HFFc6 (cell line): Measurements from ENCODE around the gene ARSB. TPM values are rescaled to one million over a fixed set of nuclear protein-coding genes. Genes with fewer than 3 reads are reported as not detected.

ENCODE experiments used
- DNase-seq: peaks from one replicate; pipeline ENCODE4 v3.0.0-alpha.2; 2018
- H3K27ac Mint-ChIP-seq: 2 replicates; pipeline ENCODE4 v1.8.0; 2020; ENCODE audit warnings: mild to moderate bottlenecking, mixed read lengths
- H3K27me3 Mint-ChIP-seq: 2 replicates; pipeline ENCODE4 v1.8.0; 2021; ENCODE audit warnings: mild to moderate bottlenecking, moderate library complexity, mixed read lengths; ENCODE audit not compliant: insufficient read depth
- H3K36me3 Mint-ChIP-seq: 2 replicates; pipeline ENCODE4 v1.8.0; 2021; ENCODE audit warnings: low read depth, mixed read lengths
- H3K4me1 Mint-ChIP-seq: 2 replicates; pipeline ENCODE4 v1.8.0; 2020; ENCODE audit warnings: low read depth, mixed read lengths
- H3K4me3 Mint-ChIP-seq: 2 replicates; pipeline ENCODE4 v1.8.0; 2020; ENCODE audit warnings: mild to moderate bottlenecking, moderate library complexity, mixed read lengths
- H3K9me3 Mint-ChIP-seq: 2 replicates; pipeline ENCODE4 v1.8.0; 2020; ENCODE audit warnings: mild to moderate bottlenecking, mixed read lengths
- total RNA-seq, 6 experiments: library from RNA; stranded (reverse); fragmentation: NEBNext Ultra II Directional; extraction: Animal tissue kit (Norgen Biotek cat#: 25700); gene quantifications; 2 replicates in 1 of 6; 3 replicates in 5 of 6; pipeline ENCODE4 v1.2.3, GENCODE V29; 2021
- TF ChIP-seq, protein P1 (sequence below): fragments of 200-600 bp; sonication (generic); IDR thresholded peaks from 2 replicates; pipeline ENCODE4 v1.5.0; 2021; ENCODE audit warnings: antibody characterized with exemption, mild to moderate bottlenecking

Gene ARSB
- total RNA-seq, 6 experiments from 2014 or later = 24.4 to 32.7 (median 27.8) TPM

DNA sequence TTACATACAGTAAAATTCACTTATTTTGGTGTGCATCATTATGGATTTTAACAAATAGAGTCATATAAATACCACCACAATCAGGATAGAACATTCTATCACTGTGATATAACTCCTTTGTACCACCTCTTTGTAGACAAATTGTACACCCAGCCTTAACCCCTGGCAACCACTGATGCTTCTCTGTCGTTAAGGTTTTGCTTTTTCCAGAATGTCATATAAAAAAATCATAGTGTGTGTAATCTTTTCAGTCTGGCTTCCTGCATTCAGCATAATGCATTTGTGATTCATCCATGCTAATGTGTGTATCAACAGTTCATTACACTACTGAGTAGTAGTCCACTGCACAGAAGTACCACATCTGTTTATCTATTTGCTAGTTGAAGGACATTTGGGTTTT lies 81.2 kb downstream of the ARSB start:
- H3K36me3 Mint-ChIP-seq = no peaks in the 10 kb centered on the region

DNA sequence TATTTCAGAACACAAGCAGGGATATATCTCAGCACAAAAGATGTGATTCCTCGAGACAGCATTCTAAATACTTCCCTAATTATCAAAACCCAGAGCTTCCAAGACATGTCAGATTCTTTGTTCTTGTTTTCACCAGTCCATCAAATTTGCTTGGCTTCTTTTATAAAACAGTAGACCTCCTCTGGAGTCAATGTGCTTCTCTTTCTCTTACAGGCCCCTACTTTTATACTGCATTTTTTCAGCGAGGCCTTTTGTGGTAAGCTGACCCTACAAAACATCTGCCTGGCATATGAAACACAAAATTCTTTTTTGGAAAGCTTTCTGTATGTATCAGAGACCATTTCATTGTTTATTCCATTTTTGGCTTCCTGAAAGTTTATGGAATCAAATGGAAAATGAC lies 81.8 kb downstream of the ARSB start:
- TF ChIP-seq, protein P1, sequence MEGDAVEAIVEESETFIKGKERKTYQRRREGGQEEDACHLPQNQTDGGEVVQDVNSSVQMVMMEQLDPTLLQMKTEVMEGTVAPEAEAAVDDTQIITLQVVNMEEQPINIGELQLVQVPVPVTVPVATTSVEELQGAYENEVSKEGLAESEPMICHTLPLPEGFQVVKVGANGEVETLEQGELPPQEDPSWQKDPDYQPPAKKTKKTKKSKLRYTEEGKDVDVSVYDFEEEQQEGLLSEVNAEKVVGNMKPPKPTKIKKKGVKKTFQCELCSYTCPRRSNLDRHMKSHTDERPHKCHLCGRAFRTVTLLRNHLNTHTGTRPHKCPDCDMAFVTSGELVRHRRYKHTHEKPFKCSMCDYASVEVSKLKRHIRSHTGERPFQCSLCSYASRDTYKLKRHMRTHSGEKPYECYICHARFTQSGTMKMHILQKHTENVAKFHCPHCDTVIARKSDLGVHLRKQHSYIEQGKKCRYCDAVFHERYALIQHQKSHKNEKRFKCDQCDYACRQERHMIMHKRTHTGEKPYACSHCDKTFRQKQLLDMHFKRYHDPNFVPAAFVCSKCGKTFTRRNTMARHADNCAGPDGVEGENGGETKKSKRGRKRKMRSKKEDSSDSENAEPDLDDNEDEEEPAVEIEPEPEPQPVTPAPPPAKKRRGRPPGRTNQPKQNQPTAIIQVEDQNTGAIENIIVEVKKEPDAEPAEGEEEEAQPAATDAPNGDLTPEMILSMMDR = no peak
- Mint-ChIP-seq H3K9me3 (no peaks in the 10 kb centered on the region), H3K4me3 (no peak overlapping the region), H3K36me3 (no peaks in the 10 kb centered on the region), H3K27ac (no peak overlapping the region), H3K4me1 (peaks cover 47% of the 10 kb centered on the region), H3K27me3 (peaks cover 2% of the 10 kb centered on the region; the same call in 1 of the 2 replicates)
- no peak for DNase-seq

More for the DNA sequence above, 81.2 kb downstream of the ARSB start:
- no peak overlapping the region for H3K27ac Mint-ChIP-seq
- no peaks in the 10 kb centered on the region for H3K9me3 Mint-ChIP-seq
- peaks cover 2% of the 10 kb centered on the region; the same call in 1 of the 2 replicates for H3K27me3 Mint-ChIP-seq
- no peak overlapping the region for H3K4me3 Mint-ChIP-seq
- DNase-seq = peak; percentile 16
- TF ChIP-seq, protein P1 = no peak
- peaks cover 52% of the 10 kb centered on the region for H3K4me1 Mint-ChIP-seq

DNA sequence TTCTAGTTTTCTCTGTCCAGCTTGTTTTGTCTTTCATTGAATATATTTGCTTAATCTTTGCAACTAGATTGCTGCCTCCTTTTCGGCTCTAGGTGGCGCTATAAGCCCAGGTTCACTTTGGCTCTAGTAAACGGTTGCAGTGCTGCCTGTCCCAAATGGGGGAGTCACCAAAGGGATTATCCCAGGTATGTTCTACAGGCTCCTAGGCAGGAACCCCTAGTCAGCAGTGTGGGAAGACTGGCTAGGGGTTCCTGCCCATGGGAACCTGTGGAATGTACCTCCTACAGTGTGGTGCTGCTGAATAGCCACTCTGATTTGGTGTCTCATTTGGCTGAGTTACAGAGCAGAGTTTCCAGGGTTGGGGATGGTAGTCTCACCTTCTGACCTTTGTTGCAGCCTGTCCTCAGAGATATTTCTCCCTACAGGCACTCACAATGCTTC lies 85.2 kb downstream of the ARSB start:
- peak; percentile 50 for DNase-seq
- TF ChIP-seq, protein P1 = peak; percentile 94
- no peaks in the 10 kb centered on the region for H3K36me3 Mint-ChIP-seq
- H3K27me3 Mint-ChIP-seq = no peaks in the 10 kb centered on the region
- no peak overlapping the region for H3K4me3 Mint-ChIP-seq
- no peak overlapping the region for H3K27ac Mint-ChIP-seq
- H3K9me3 Mint-ChIP-seq = no peaks in the 10 kb centered on the region
- peaks cover 31% of the 10 kb centered on the region for H3K4me1 Mint-ChIP-seq

DNA sequence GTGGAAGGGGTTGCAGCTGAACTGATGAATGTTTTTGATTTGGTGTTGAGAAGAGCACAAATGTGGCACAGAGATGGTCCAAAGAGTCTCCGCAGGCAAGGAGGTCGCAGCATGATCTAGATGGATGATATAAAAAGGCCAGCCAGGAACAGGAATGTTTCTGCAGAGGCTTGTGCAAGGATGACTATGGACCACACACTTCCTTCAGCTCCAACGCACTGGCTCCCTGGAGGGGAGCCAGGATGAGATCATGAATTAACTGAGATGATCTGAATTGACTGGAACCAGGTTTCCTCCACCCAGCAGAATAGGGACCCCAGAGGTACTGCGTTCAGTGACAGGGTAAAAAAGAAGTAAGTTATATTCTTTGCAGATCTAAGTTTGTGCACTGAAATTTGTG lies 89.0 kb downstream of the ARSB start:
- Mint-ChIP-seq H3K4me1 (peaks cover 19% of the 10 kb centered on the region), H3K4me3 (no peak overlapping the region), H3K36me3 (no peaks in the 10 kb centered on the region), H3K9me3 (no peaks in the 10 kb centered on the region), H3K27me3 (no peaks in the 10 kb centered on the region), H3K27ac (no peak overlapping the region)
- DNase-seq = peak; percentile 33
- TF ChIP-seq, protein P1 = no peak

DNA sequence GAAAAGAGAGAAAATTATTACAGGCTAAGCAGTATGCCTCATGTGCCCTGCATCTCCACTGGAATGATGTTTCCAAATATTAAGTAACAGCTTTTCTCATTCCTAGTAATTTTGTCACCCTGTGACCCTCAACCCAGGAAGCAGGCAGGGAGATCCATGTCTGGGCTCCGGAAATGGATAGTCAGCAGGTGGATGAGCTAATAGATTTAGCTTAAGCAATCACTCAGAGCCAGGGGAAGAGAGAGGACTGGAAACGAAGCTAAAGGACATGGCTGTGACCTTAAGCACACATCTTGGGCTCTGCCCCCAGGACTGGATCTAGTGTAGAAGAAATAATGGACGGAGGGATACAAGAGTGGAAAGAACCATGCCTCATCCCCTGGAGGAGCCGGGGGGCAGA lies 89.5 kb downstream of the ARSB start:
- no peak overlapping the region for H3K4me3 Mint-ChIP-seq
- H3K9me3 Mint-ChIP-seq = no peaks in the 10 kb centered on the region
- DNase-seq = no peak
- no peak overlapping the region for H3K27ac Mint-ChIP-seq
- TF ChIP-seq, protein P1 = no peak
- no peaks in the 10 kb centered on the region for H3K27me3 Mint-ChIP-seq
- H3K36me3 Mint-ChIP-seq = no peaks in the 10 kb centered on the region
- peaks cover 23% of the 10 kb centered on the region for H3K4me1 Mint-ChIP-seq
